ENCODE results near the gene KDM6A. TPM values are rescaled to one million over a fixed set of nuclear protein-coding genes. Genes with fewer than 3 reads are reported as not detected.

The KDM6A gene
- total and polyA plus RNA-seq, 4 experiments from 2014 or later = 12.5 to 51.2 (median 34.3) TPM

DNA sequence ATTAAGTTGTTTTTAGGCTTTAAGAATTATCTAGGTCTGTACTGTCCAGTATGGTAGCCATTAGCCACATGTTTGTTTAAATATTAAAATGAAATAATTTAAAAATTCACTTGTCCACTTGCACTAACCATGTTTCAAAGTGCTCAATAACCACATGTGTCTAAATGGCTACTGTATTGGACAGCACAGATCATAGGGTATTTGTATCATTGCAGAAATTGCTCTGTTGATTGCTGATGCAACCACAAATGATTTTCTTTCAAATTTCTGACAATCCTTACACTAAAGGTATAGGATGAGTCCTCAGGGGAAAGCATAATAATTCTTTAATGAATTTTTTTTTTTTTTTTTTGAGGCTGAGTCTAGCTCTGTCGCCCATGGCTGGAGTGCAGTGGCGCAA, 84.9 kb downstream of the KDM6A start:
- Mint-ChIP-seq H3K27ac (no peak overlapping the region), H3K4me1 (peaks cover 41 to 82% (median 62%) of the 10 kb centered on the region in 4 donors), H3K36me3 (peaks cover 4 to 8% of the 10 kb centered on the region in 2 donors), H3K4me3 (no peak overlapping the region), H3K27me3 (no peaks in the 10 kb centered on the region), H3K9me3 (no peaks in the 10 kb centered on the region)
- Histone ChIP-seq H3K4me1 (ENCODE audit: insufficient read depth, low read length) (peaks cover 66% of the 10 kb centered on the region), H3K4me3 (ENCODE audit: low read length in 2 of 2) (no peak overlapping the region), H3K27me3 (ENCODE audit: insufficient read depth, low read length) (no peaks in the 10 kb centered on the region), H3K27ac (ENCODE audit: low read depth, low read length) (no peak overlapping the region), H3K9me3 (ENCODE audit: control insufficient read depth in 1 of 2, low read length in 2 of 2) (no peaks in the 10 kb centered on the region), H3K36me3 (ENCODE audit: insufficient read depth, low read length) (no peaks in the 10 kb centered on the region)
- POLR2A ChIA-PET (ENCODE audit: partially characterized antibody) = no interaction called here
- no peak for DNase-seq
- CTCF ChIA-PET (ENCODE audit: partially characterized antibody) = no interaction called here
- intact Hi-C loops (cut with micrococcal nuclease) = no loop called here

DNA sequence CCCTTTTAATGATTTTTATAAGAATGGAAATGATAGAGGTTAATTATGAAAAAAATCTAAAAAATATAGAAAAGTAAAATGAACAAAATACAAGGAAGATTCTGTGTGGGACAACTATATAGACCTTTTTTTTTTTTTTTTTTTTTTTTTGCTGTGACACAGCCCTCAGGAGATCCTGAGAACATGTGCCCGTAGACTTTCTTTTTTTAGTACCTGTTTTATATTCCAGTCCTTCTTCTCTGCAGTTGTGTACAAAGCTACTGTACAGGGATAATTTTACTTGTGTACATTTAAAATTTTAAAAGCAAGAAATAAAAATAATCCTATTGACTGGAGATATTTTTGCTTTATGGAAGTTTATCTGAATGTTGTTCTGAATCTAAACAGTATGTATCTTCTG, 85.5 kb downstream of the KDM6A start:
- Histone ChIP-seq H3K9me3 (ENCODE audit: control insufficient read depth in 1 of 2, low read length in 2 of 2) (no peaks in the 10 kb centered on the region), H3K36me3 (ENCODE audit: insufficient read depth, low read length) (no peaks in the 10 kb centered on the region), H3K4me3 (ENCODE audit: low read length in 2 of 2) (no peak overlapping the region), H3K27me3 (ENCODE audit: insufficient read depth, low read length) (no peaks in the 10 kb centered on the region), H3K4me1 (ENCODE audit: insufficient read depth, low read length) (peaks cover 65% of the 10 kb centered on the region), H3K27ac (ENCODE audit: low read depth, low read length) (no peak overlapping the region)
- Mint-ChIP-seq H3K27me3 (no peaks in the 10 kb centered on the region), H3K9me3 (no peaks in the 10 kb centered on the region), H3K27ac (no peak overlapping the region), H3K4me1 (peaks cover 40 to 82% (median 62%) of the 10 kb centered on the region in 4 donors), H3K4me3 (peak overlapping the region in 2 of 8 donors; percentile 4 to 34), H3K36me3 (peaks cover 9 to 15% of the 10 kb centered on the region in 2 donors)
- no peak for DNase-seq
- intact Hi-C loops (cut with micrococcal nuclease) = no loop called here
- ChIA-PET POLR2A (ENCODE audit: partially characterized antibody) (no interaction called here), CTCF (ENCODE audit: partially characterized antibody) (no interaction called here)

DNA sequence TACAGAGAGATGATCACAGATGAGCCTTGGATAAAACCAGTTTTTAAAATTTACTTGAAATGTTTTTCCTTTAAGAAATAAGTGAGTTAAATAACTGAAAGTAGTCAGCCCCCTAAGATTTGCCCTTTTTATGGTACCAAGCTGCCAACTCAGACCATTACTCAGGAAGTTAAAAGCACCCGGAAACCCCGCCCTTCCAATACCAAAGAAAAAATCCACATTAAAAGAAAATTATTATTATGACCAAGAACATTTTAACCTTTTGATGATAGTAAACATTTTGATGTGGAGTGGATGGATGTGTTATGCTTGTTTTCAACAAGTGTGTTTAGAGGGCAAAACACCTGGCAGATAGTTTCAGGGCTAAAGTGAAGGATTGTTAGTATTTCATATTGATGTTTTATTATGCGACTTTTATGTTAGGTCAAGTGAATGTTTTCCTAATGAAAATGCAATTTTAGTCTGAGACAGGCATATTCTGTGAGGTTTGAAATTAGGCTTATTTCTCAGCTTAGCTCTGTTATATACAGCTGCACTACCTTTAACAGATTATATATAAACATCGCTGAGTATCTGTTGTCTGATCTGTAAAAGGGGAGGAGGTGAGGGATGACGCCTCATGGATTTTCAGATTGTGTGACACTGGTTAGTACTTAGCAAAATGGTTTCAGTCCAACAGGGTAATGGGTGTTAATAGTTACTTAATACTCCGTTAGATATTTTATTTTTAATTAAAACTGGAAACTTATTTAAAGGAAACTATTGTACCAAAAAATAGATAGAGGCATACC, 89.0 kb downstream of the KDM6A start:
- peaks cover 17 to 28% of the 10 kb centered on the region in 2 donors for H3K36me3 Mint-ChIP-seq
- no peaks in the 10 kb centered on the region for H3K36me3 ChIP-seq (ENCODE audit: insufficient read depth, low read length)
- no peaks in the 10 kb centered on the region for H3K27me3 Mint-ChIP-seq
- H3K27ac ChIP-seq (ENCODE audit: low read depth, low read length) = no peak overlapping the region
- H3K27ac Mint-ChIP-seq = peak overlapping the region; percentile 32 to 90 (median 52)
- H3K27me3 ChIP-seq (ENCODE audit: insufficient read depth, low read length) = no peaks in the 10 kb centered on the region
- intact Hi-C loops (cut with micrococcal nuclease) = no loop called here
- ChIA-PET CTCF (ENCODE audit: partially characterized antibody) (no interaction called here), POLR2A (ENCODE audit: partially characterized antibody) (interaction anchor here (1.0 to 1.8 kb wide), 2 partner anchors 89 to 107 kb away, joined by 3 to 6 read pairs; partner anchors contain the start of gene KDM6A)
- peak overlapping the region; percentile 7 to 77 (median 70) for H3K4me3 Mint-ChIP-seq
- peaks cover 65% of the 10 kb centered on the region for H3K4me1 ChIP-seq (ENCODE audit: insufficient read depth, low read length)
- H3K9me3 ChIP-seq (ENCODE audit: control insufficient read depth in 1 of 2, low read length in 2 of 2) = no peaks in the 10 kb centered on the region
- peaks cover 0 to 3% (median 0%) of the 10 kb centered on the region in 8 donors for H3K9me3 Mint-ChIP-seq
- H3K4me3 ChIP-seq (ENCODE audit: low read length in 2 of 2) = no peak overlapping the region
- DNase-seq = peak; percentile 22 to 45 (median 29)
- peaks cover 33 to 83% (median 62%) of the 10 kb centered on the region in 4 donors for H3K4me1 Mint-ChIP-seq

DNA sequence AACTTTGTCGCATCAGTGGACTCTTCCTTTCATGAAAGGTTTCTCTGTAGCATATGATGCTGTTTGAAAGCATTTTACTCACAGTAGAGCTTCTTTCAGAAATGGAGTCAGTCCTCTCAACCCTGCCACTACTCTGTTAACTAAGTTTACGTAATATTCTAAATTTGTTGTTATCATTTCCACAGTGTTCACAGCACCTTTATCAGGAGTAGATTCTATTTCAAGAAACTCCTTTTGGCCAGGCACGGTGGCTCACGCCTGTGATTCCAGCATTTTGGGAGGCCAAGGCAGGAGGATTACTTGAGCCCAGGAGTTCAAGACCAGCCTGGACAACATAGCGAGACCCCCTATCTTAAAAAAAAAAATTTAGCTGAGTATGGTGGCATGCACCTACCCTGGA, 90.0 kb downstream of the KDM6A start:
- H3K4me1 ChIP-seq (ENCODE audit: insufficient read depth, low read length) = peaks cover 72% of the 10 kb centered on the region
- no peaks in the 10 kb centered on the region for H3K27me3 Mint-ChIP-seq
- H3K4me1 Mint-ChIP-seq = peaks cover 36 to 86% (median 66%) of the 10 kb centered on the region in 4 donors
- intact Hi-C loops (cut with micrococcal nuclease) = no loop called here
- H3K9me3 Mint-ChIP-seq = peaks cover 0 to 3% (median 0%) of the 10 kb centered on the region in 8 donors
- H3K4me3 ChIP-seq (ENCODE audit: low read length in 2 of 2) = no peak overlapping the region
- ChIA-PET POLR2A (ENCODE audit: partially characterized antibody) (interaction anchor here (1.8 kb wide), 1 partner anchor 90 kb away, joined by 6 read pairs; the partner anchor contains the start of gene KDM6A), CTCF (ENCODE audit: partially characterized antibody) (no interaction called here)
- H3K27ac ChIP-seq (ENCODE audit: low read depth, low read length) = no peak overlapping the region
- peak overlapping the region in 4 of 8 donors; percentile 7 to 55 (median 36) for H3K4me3 Mint-ChIP-seq
- DNase-seq = no peak
- no peaks in the 10 kb centered on the region for H3K36me3 ChIP-seq (ENCODE audit: insufficient read depth, low read length)
- peaks cover 20 to 31% of the 10 kb centered on the region in 2 donors for H3K36me3 Mint-ChIP-seq
- H3K9me3 ChIP-seq (ENCODE audit: control insufficient read depth in 1 of 2, low read length in 2 of 2) = no peaks in the 10 kb centered on the region
- H3K27me3 ChIP-seq (ENCODE audit: insufficient read depth, low read length) = no peaks in the 10 kb centered on the region
- peak overlapping the region in 6 of 7 donors; percentile 31 to 89 (median 64) for H3K27ac Mint-ChIP-seq

DNA sequence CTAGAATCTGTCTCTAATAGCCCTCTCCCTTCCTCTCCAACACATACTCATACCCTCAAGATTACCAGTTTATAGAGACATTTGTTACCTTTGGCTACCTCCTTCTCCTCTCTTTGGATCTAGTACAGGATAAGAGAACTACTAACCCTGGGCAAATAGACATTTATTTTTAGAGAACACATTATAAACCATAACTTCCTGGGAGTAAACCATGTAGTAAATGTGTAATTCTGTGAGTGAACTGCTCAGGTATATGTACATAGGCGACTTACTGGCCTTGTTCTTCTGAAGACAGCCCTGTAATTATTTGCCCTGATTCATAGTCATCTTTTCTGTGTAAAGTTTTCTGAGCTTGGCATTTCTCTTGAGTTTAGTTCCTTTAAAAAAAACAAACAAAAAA, 94.2 kb downstream of the KDM6A start:
- no peak for DNase-seq
- Histone ChIP-seq H3K4me3 (ENCODE audit: low read length in 2 of 2) (no peak overlapping the region), H3K36me3 (ENCODE audit: insufficient read depth, low read length) (no peaks in the 10 kb centered on the region), H3K9me3 (ENCODE audit: control insufficient read depth in 1 of 2, low read length in 2 of 2) (no peaks in the 10 kb centered on the region), H3K27ac (ENCODE audit: low read depth, low read length) (no peak overlapping the region), H3K27me3 (ENCODE audit: insufficient read depth, low read length) (no peaks in the 10 kb centered on the region), H3K4me1 (ENCODE audit: insufficient read depth, low read length) (peaks cover 42% of the 10 kb centered on the region)
- Mint-ChIP-seq H3K27me3 (no peaks in the 10 kb centered on the region), H3K4me1 (peaks cover 25 to 73% (median 44%) of the 10 kb centered on the region in 4 donors), H3K27ac (peak overlapping the region in 2 of 7 donors; percentile 35 to 58), H3K4me3 (peak overlapping the region in 4 of 8 donors; percentile 3 to 66 (median 39)), H3K9me3 (peaks cover 0 to 5% (median 2%) of the 10 kb centered on the region in 8 donors), H3K36me3 (peaks cover 25 to 45% of the 10 kb centered on the region in 2 donors)
- ChIA-PET POLR2A (ENCODE audit: partially characterized antibody) (no interaction called here), CTCF (ENCODE audit: partially characterized antibody) (no interaction called here)
- intact Hi-C loops (cut with micrococcal nuclease) = no loop called here

DNA sequence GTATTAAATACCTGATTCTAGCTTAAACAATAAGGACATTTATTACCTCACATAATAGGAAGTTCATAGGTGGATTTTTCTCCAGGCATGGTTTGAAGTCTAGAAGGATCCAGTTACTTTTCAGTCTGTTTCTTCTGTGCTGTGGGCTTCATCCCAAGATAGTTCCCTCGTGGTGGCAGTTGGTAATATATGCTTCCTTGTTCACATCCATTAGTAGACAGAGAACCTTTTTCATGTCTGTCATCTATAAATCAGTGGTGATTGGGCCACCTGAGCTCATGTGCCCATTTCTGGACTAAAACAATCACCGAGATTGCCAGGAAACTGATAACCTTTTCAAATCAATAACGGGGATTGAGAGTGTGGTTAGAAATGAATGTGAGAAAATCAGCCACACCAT, 97.7 kb downstream of the KDM6A start:
- no peaks in the 10 kb centered on the region for H3K27me3 Mint-ChIP-seq
- no peak overlapping the region for H3K27ac Mint-ChIP-seq
- H3K36me3 ChIP-seq (ENCODE audit: insufficient read depth, low read length) = no peaks in the 10 kb centered on the region
- H3K27me3 ChIP-seq (ENCODE audit: insufficient read depth, low read length) = no peaks in the 10 kb centered on the region
- H3K4me3 ChIP-seq (ENCODE audit: low read length in 2 of 2) = no peak overlapping the region
- POLR2A ChIA-PET (ENCODE audit: partially characterized antibody) = no interaction called here
- CTCF ChIA-PET (ENCODE audit: partially characterized antibody) = no interaction called here
- intact Hi-C loops (cut with micrococcal nuclease) = no loop called here
- H3K9me3 ChIP-seq (ENCODE audit: control insufficient read depth in 1 of 2, low read length in 2 of 2) = no peaks in the 10 kb centered on the region
- no peak overlapping the region for H3K4me3 Mint-ChIP-seq
- H3K27ac ChIP-seq (ENCODE audit: low read depth, low read length) = no peak overlapping the region
- no peak for DNase-seq
- peaks cover 24 to 65% (median 36%) of the 10 kb centered on the region in 4 donors for H3K4me1 Mint-ChIP-seq
- H3K9me3 Mint-ChIP-seq = peaks cover 0 to 39% (median 24%) of the 10 kb centered on the region in 8 donors
- H3K36me3 Mint-ChIP-seq = peaks cover 25 to 62% of the 10 kb centered on the region in 2 donors
- H3K4me1 ChIP-seq (ENCODE audit: insufficient read depth, low read length) = peaks cover 21% of the 10 kb centered on the region

DNA sequence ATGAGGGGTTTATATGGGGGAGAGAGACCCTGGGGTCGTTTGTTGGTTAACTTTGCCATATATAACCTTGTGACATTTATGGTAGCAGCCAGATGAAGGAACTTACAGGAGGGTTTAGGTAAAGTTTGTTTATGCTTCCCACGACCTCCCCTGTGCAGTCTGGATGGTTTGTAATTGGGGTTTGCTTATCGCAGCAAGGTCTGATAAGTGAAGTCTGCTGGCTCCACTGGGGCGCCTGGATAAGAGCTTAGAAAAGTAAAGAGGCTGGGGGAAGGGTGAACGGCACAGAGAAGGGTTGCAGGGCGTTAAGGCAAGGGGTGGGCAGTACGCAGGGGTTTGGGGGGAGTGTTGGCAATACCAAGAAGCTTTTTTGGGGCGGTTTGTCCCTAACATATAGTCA, 98.7 kb downstream of the KDM6A start:
- peaks cover 25 to 63% of the 10 kb centered on the region in 2 donors for H3K36me3 Mint-ChIP-seq
- no peak overlapping the region for H3K4me3 ChIP-seq (ENCODE audit: low read length in 2 of 2)
- H3K9me3 Mint-ChIP-seq = peaks cover 0 to 43% (median 24%) of the 10 kb centered on the region in 8 donors
- no peaks in the 10 kb centered on the region for H3K9me3 ChIP-seq (ENCODE audit: control insufficient read depth in 1 of 2, low read length in 2 of 2)
- H3K27me3 Mint-ChIP-seq = no peaks in the 10 kb centered on the region
- peaks cover 19 to 63% (median 34%) of the 10 kb centered on the region in 4 donors for H3K4me1 Mint-ChIP-seq
- no peak overlapping the region for H3K27ac ChIP-seq (ENCODE audit: low read depth, low read length)
- no peaks in the 10 kb centered on the region for H3K27me3 ChIP-seq (ENCODE audit: insufficient read depth, low read length)
- H3K4me3 Mint-ChIP-seq = no peak overlapping the region
- H3K4me1 ChIP-seq (ENCODE audit: insufficient read depth, low read length) = peaks cover 15% of the 10 kb centered on the region
- POLR2A ChIA-PET (ENCODE audit: partially characterized antibody) = no interaction called here
- H3K36me3 ChIP-seq (ENCODE audit: insufficient read depth, low read length) = no peaks in the 10 kb centered on the region
- CTCF ChIA-PET (ENCODE audit: partially characterized antibody) = no interaction called here
- intact Hi-C loops (cut with micrococcal nuclease) = no loop called here
- DNase-seq = no peak
- H3K27ac Mint-ChIP-seq = peak overlapping the region in 1 of 7 donors; percentile 47
